Osteocyte (in vitro differentiated cells): ENCODE data around the gene ANKRD28. TPM values are rescaled to one million over a fixed set of nuclear protein-coding genes. Genes with fewer than 3 reads are reported as not detected.

ENCODE experiments used
- DNase-seq: peaks from one replicate; pipeline ENCODE4 v3.0.0; 2021; ENCODE audit warnings: mixed read lengths; ENCODE audit not compliant: unreplicated experiment; ENCODE audit errors: extremely low spot score
- H3K27ac Mint-ChIP-seq: one replicate; pipeline ENCODE4 v1.8.0; 2021; ENCODE audit warnings: mild to moderate bottlenecking, mixed read lengths; ENCODE audit not compliant: unreplicated experiment
- H3K27me3 Mint-ChIP-seq: one replicate; pipeline ENCODE4 v1.8.0; 2021; ENCODE audit warnings: mixed read lengths; ENCODE audit not compliant: unreplicated experiment
- H3K36me3 Mint-ChIP-seq: one replicate; pipeline ENCODE4 v1.8.0; 2021; ENCODE audit warnings: mixed read lengths; ENCODE audit not compliant: unreplicated experiment
- H3K4me1 Mint-ChIP-seq: one replicate; pipeline ENCODE4 v1.8.0; 2021; ENCODE audit warnings: mixed read lengths; ENCODE audit not compliant: unreplicated experiment
- H3K4me3 Mint-ChIP-seq: one replicate; pipeline ENCODE4 v1.8.0; 2021; ENCODE audit warnings: mild to moderate bottlenecking, moderate library complexity, mixed read lengths; ENCODE audit not compliant: unreplicated experiment
- H3K9me3 Mint-ChIP-seq: one replicate; pipeline ENCODE4 v1.8.0; 2021; ENCODE audit warnings: mixed read lengths; ENCODE audit not compliant: unreplicated experiment
- total RNA-seq: library from RNA; stranded (reverse); gene quantifications from 2 replicates; pipeline ENCODE4 v1.2.1, GENCODE V29; 2021
- TF ChIP-seq, protein P1 (sequence below): fragments of 200-600 bp; sonication (generic); IDR thresholded peaks from 2 replicates; pipeline ENCODE4 v1.5.0; 2021; ENCODE audit warnings: antibody characterized with exemption, mild to moderate bottlenecking, moderate library complexity

Gene ANKRD28
- total RNA-seq, 1 donor from 2014 or later = 151 TPM

DNA sequence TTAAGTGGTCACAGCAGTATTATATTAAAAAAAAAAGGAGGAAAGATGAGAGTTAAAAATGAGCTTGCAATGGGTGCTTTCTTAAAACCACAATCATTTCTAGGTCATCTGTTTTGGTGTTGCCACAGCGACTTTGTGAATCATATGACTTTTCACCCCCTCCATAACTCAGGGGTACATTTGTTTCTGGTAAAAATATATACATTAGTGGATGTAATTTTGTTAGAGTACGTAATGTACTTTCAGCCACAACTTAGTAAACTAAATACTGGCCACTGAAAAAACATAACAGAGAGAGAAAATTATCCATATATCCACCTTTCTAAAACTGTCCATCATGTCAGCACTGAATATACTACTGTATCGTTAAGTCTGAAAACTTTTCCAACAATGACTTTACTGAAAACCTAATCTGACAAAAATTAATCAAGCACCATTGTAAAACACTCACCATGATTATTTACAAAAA, 3.4 kb downstream of the ANKRD28 start:
- TF ChIP-seq, protein P1, sequence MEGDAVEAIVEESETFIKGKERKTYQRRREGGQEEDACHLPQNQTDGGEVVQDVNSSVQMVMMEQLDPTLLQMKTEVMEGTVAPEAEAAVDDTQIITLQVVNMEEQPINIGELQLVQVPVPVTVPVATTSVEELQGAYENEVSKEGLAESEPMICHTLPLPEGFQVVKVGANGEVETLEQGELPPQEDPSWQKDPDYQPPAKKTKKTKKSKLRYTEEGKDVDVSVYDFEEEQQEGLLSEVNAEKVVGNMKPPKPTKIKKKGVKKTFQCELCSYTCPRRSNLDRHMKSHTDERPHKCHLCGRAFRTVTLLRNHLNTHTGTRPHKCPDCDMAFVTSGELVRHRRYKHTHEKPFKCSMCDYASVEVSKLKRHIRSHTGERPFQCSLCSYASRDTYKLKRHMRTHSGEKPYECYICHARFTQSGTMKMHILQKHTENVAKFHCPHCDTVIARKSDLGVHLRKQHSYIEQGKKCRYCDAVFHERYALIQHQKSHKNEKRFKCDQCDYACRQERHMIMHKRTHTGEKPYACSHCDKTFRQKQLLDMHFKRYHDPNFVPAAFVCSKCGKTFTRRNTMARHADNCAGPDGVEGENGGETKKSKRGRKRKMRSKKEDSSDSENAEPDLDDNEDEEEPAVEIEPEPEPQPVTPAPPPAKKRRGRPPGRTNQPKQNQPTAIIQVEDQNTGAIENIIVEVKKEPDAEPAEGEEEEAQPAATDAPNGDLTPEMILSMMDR = no peak
- peak overlapping the region; percentile 93 for H3K4me3 Mint-ChIP-seq
- H3K27me3 Mint-ChIP-seq = no peaks in the 10 kb centered on the region
- H3K4me1 Mint-ChIP-seq = peaks cover 41% of the 10 kb centered on the region
- peaks cover 42% of the 10 kb centered on the region for H3K36me3 Mint-ChIP-seq
- H3K27ac Mint-ChIP-seq = peak overlapping the region; percentile 99
- no peak for DNase-seq
- H3K9me3 Mint-ChIP-seq = peaks cover 20% of the 10 kb centered on the region

DNA sequence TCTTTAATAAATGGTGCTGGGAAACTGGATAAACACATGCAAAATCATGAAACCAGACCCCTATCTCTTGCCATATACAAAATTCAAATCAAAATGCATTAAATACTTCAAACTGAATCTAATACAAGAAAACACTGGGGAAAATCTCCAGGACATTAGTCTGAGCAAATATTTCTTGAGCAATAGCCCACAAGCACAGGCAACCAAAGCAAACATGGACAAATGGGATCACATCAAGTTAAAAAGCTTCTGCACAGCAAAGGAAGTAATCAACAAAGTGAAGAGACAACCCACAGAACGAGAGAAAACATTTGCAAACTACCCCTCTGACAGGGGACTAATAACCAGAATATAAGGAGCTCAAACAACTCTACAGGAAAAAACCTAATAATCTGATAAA, 6.3 kb downstream of the ANKRD28 start:
- TF ChIP-seq, protein P1 = no peak
- Mint-ChIP-seq H3K27ac (peak overlapping the region; percentile 79), H3K4me1 (peaks cover 51% of the 10 kb centered on the region), H3K4me3 (peak overlapping the region; percentile 62), H3K36me3 (peaks cover 56% of the 10 kb centered on the region), H3K27me3 (no peaks in the 10 kb centered on the region), H3K9me3 (peaks cover 20% of the 10 kb centered on the region)
- no peak for DNase-seq

DNA sequence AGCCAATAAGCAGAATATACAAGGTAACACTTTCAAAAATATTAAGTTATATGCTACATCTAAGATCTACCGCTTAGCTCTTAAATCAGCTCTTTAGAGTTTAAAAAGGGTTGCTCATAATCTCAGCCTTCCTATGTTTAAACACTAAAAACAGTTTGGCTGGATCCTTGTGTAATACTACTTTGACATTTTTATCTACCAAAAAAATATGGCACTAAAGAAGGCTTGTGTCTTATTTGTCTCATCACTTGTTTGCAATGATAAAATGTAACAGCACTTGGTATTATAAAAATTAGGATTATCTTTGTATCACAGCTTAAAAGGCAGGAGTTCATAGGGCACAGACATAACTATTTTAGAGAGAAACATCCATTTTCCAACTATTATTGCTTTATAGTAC, 9.8 kb downstream of the ANKRD28 start:
- H3K4me1 Mint-ChIP-seq = peaks cover 80% of the 10 kb centered on the region
- TF ChIP-seq, protein P1 = no peak

DNA sequence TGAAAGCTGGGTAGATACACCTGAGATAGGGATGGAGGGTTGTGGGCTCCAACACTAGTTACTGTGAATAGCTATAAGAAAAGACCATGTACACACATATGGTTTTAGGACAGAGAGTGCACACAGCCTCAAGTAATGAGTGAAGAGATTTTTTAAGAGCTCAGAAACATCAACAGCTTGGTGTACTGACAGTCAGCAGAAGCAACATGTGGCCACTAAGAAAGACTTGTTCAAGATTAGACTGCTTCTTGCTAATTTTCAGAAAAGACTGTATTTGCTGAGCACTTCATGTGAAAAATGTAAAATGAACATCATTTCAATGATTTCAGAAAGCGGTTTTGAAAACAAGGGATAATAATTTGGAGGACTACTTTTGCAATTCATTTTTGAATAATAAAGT, 10.3 kb downstream of the ANKRD28 start:
- Mint-ChIP-seq H3K9me3 (peaks cover 20% of the 10 kb centered on the region), H3K4me1 (peaks cover 83% of the 10 kb centered on the region), H3K4me3 (no peak overlapping the region), H3K27me3 (no peaks in the 10 kb centered on the region), H3K27ac (peak overlapping the region; percentile 46), H3K36me3 (peaks cover 68% of the 10 kb centered on the region)
- DNase-seq = no peak
- TF ChIP-seq, protein P1 = no peak

More for the DNA sequence above, 9.8 kb downstream of the ANKRD28 start:
- Mint-ChIP-seq H3K4me3 (no peak overlapping the region), H3K27ac (peak overlapping the region; percentile 31), H3K36me3 (peaks cover 68% of the 10 kb centered on the region), H3K27me3 (no peaks in the 10 kb centered on the region), H3K9me3 (peaks cover 20% of the 10 kb centered on the region)
- no peak for DNase-seq

DNA sequence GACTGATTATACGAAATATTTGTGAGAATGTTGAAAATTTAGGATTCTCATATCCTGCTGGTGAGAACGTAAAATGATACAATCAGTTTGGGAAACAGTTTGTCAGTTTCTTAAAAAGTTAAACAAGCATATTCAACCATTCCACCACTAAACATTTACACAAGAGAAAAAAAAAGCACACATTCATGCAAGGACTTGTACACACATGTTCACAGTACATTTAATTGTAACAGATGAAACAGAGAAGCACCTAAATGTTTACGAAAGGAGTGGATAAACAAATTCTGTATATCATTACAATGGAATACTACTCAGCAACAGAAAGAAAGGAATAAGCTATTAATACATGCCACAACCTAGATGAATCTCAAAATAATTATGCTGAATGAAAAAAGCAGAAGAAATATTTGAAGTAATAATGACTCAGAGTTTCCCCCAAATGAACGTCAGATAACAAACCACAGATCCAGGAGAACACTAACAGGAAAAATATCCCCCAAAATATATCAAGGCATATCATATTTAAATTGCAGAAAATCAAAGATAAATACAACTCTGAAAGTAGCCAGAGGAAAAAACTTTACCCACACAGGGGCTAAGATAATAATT, 14.3 kb downstream of the ANKRD28 start:
- H3K36me3 Mint-ChIP-seq = peaks cover 46% of the 10 kb centered on the region
- DNase-seq = no peak
- TF ChIP-seq, protein P1 = no peak
- H3K4me1 Mint-ChIP-seq = peaks cover 88% of the 10 kb centered on the region
- H3K27ac Mint-ChIP-seq = peak overlapping the region; percentile 95
- peak overlapping the region; percentile 66 for H3K4me3 Mint-ChIP-seq
- no peaks in the 10 kb centered on the region for H3K27me3 Mint-ChIP-seq
- H3K9me3 Mint-ChIP-seq = no peaks in the 10 kb centered on the region
